Measurements from ENCODE around the gene S100A6.
A peak's percentile ranks its signal among the peaks of the same experiment; 100 is the strongest.

The S100A6 gene

DNA sequence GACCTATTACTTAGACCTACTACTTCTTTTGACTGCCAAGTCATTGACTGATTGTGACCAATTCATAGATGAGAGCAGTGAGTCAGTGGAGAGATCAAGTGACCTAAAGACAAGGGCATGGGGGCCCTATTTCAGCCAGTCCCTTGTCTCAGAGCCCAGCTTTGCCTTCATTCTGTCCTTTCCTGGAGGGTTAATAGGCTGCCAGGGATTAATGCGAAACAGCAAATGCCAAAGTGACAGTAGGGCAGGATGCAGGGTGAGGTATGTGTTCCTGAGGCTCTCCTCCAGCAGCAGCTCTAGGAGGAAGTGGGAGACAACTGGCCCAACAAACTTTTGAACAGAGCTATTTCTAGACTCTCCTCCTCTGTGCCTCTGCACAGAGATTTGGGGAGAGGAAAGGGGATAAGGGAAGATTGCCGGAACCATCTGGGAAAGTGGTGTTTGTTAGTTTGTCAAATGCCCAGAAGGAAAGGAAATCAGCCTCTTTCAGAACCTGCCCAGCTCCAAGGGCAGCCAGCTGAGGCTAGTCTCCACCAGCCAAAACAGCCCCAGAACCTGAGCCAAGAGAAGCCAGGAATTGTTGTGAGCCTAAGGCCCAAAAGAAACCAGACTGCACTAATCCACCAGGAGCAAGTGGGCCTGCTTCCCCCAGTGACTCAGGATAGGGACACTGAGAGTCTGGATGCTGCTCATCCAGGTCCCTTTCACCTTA lies 18.2 kb upstream of the S100A6 start:
- H3K4me3 ChIP-seq (ENCODE audit: control insufficient read depth, low read depth, low read length) = no peak overlapping the region
- TF ChIP-seq CTCF (conservative IDR thresholded peaks at IDR 0.05; ENCODE audit: control insufficient read depth, insufficient read depth, low read depth, low read length) = no peak
- DNase-seq (ENCODE audit: low read depth) = peak; percentile 69

DNA sequence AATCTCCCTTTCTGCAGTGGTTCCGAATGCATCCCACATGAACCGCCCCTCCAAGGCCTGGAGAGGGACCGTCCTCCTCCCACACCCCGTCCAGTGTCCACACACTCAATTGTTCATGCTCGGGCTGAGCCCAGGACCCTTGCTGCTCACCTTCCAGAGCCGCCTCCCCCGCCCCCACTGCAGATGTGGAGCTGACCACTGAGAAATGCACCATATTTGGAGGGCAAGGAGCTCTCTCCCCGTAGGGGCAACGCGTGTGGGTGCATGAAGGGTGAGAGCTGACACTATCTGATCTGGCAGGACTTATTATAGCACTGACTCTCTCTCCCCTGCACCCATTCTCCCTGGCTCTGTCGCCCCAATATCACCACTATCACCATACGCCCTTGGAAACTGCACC lies 17.3 kb upstream of the S100A6 start:
- no peak for TF ChIP-seq CTCF (conservative IDR thresholded peaks at IDR 0.05; ENCODE audit: control insufficient read depth, insufficient read depth, low read depth, low read length)

GRCh38 chr1:153552335-153552734 lies 16.5 kb upstream of the S100A6 start:
- TF ChIP-seq CTCF (conservative IDR thresholded peaks at IDR 0.05; ENCODE audit: control insufficient read depth, insufficient read depth, low read depth, low read length) = no peak
- DNase-seq (ENCODE audit: low read depth) = no peak
- H3K4me3 ChIP-seq (ENCODE audit: control insufficient read depth, low read depth, low read length) = no peak overlapping the region

More for the DNA sequence above, 17.3 kb upstream of the S100A6 start:
- H3K4me3 ChIP-seq (ENCODE audit: control insufficient read depth, low read depth, low read length) = no peak overlapping the region
- DNase-seq (ENCODE audit: low read depth) = no peak

DNA sequence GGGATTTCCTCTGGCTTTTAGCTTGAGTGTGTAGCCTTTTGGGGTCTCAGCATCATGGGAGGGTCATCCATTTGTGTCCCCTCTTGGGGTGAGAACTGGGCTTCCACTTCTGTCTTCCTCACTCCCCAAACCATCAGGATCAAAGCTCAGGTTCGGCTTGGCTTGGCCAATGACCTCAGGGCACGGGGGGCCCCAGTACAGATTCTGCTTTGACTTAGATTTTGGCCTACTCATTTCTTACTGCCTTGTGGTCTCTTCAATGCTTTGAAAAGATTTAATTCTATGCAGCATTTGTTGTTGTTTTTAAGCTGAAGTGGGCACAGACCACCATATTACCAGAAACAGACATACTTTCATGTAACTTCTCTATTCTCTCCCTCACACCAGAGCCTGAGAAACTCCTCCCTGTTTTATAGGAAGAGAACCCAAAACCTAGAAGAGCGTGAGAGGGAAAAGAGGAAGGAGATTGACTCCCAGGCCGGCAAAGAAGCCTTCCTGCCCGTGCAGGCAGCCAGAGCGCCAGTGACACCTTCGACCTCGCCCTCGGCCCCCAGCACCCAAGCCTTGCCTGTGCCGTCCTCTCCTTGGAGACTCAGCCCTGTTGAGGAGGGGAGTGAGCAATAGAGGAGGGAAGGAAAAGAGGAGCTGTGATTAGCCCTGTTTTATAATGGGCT lies 15.2 kb upstream of the S100A6 start:
- no peak for TF ChIP-seq CTCF (conservative IDR thresholded peaks at IDR 0.05; ENCODE audit: control insufficient read depth, insufficient read depth, low read depth, low read length)
- H3K4me3 ChIP-seq (ENCODE audit: control insufficient read depth, low read depth, low read length) = no peak overlapping the region
- no peak for DNase-seq (ENCODE audit: low read depth)

DNA sequence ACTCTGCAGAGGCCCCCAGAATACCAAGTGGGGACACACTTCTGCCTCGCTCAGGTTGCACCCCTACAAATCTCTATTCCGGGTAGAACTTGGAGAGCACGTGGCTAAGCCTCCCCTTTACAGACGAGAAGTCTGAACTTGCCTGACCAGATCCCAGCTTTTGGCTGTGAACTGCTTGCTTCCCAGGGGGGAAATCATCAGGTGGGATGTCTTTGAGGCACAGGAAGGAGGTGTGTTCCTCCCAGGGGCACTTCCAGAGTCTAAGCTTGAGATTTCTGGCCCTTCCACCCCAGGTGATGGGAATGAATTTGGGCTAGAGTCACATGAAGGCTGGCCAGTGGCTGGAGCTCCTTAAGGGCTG lies 14.6 kb upstream of the S100A6 start:
- TF ChIP-seq CTCF (conservative IDR thresholded peaks at IDR 0.05; ENCODE audit: control insufficient read depth, insufficient read depth, low read depth, low read length) = no peak
- H3K4me3 ChIP-seq (ENCODE audit: control insufficient read depth, low read depth, low read length) = no peak overlapping the region
- DNase-seq (ENCODE audit: low read depth) = no peak

DNA sequence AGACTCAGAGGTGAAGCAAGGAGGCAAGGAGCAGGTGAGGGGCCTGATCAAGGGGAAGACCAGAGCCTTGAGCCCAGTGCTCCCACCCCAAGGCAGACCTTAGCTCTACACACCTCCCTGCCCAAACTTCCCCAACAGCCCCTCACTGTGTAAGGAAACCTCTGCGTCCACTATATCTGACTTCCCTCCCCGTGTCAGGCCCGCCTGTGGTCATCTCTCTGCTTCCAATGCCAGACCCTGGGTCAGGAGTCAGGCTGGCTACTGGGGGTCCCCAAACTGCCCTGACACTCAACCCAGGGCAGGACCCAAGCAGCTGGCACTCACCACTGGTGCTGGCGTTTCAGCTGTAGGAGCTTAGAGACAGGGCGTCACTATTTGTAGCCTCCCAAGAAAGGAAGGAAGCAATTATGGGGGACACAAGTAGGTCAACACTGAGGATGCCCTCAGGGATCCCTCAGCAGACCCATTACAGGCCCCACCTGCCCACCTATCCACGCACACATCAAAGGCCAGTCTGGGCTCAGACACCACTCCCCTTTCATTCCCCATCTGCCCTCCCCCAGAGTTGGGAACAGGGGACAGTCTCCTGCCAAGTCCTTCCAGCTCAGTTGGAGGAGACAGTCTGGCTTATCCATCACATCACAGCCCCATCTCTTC lies 14.1 kb upstream of the S100A6 start:
- H3K4me3 ChIP-seq (ENCODE audit: control insufficient read depth, low read depth, low read length) = no peak overlapping the region
- no peak for DNase-seq (ENCODE audit: low read depth)
- TF ChIP-seq CTCF (conservative IDR thresholded peaks at IDR 0.05; ENCODE audit: control insufficient read depth, insufficient read depth, low read depth, low read length) = no peak

Data from fibroblast of mammary gland (primary cell).